GM19452 (cell line): Measurements from ENCODE around the gene FRA10AC1.

ENCODE experiments used
- ATAC-seq: cut with Tn5 transposase; IDR thresholded peaks from one replicate; pipeline ENCODE4 v1.9.1; 2021; ENCODE audit not compliant: unreplicated experiment

FRA10AC1 gene

DNA sequence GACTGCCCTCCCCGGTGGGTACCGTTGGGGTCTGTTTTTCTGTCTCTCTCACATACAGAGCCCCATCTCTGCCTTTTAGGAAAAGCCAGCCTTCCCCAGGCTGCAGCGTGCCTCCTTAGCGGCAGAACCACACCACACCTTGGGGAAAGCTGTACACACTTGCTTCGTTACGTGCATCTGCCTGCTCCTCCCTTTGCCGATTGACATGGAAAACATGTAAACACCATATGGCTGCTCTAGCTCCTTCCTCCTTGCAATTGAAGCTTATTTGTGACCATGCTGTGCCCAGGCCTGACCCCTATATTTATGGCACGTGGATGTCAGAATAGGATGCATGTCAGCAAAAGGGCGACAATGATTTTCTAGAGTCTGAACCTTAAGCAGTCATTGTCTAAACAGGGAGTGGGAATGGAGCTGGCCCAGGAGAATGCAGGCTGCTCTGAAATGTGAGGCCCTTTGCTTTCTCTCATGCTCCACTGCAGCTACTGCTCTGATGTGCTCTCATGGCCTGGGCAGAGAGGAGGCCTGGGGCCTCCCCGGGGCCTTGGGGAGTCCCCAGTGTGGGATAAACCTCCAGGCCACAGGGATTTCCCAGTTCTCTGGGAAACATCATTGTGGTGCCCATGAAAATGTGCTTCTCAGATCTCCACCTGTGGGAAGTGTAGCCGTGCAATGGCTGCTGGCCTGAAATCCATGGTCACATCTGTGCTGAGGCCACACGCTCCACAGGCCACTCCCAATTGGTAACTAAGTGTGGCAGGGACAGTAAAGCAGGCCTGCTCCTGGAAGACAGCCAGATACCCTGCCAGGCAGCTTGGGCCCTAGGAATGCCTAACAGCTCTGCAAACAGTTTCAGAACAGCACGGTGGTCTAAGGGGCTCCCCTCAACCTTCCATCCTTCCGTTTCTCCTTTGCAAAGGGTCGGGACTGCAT is 71.5 kb downstream of the FRA10AC1 start:
- no peak for ATAC-seq

DNA sequence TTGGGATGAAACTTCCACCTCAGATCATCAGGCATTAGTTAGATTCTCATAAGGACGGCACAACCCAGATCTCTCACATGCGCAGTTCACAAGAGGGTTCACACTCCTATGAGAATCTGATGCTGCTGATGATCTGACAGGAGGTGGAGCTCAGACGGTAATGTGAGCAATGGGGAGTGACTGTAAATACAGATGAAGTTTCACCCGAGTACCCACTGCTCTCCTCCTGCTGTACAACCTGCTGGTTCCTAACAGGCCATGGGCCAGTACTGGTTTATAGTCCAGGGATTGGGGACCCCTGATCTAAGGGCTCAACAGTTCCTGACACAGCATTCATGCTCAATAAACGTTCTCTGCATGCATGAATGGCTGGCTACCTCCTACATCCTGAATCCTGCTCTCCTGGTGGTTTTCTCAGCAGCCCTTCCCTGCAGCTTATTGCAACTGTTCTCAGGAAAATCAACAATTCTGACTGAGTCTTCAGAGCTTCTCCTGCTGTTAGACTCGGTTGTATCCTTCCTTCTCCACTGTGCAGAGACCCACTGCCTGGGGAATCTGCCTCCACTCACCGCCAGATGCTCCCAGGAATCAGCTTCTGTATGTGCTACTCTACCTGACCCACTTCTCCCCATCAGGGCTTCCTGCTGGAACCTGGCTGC is 72.6 kb downstream of the FRA10AC1 start:
- no peak for ATAC-seq

- ATAC-seq: no peak
Measured at GRCh38 chr10:93628858-93629257, 73.5 kb downstream of the FRA10AC1 start.

GRCh38 chr10:93622942-93623341 is 79.5 kb downstream of the FRA10AC1 start:
- ATAC-seq: no peak

DNA sequence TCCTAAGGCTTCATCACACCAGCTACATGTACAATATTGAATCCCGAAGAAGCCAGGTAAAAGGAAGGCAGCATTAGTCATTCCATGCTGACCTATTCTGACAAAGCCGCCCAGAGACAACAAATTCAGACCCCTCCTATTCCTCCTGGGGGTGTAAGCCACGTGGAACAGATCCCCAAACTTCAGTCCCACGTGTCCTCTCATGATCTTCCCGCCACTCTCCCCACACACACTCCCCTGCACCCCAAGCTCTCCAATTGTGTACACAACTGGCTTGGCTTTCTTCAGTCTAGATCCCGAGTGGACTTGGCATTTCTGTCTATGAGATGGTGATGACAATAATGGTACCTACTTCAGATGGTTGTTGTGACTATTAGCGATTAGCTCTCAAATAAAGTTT is 81.5 kb downstream of the FRA10AC1 start:
- ATAC-seq: no peak
